ENCODE data around the gene PBX2.

- TF ChIP-seq, protein P1, sequence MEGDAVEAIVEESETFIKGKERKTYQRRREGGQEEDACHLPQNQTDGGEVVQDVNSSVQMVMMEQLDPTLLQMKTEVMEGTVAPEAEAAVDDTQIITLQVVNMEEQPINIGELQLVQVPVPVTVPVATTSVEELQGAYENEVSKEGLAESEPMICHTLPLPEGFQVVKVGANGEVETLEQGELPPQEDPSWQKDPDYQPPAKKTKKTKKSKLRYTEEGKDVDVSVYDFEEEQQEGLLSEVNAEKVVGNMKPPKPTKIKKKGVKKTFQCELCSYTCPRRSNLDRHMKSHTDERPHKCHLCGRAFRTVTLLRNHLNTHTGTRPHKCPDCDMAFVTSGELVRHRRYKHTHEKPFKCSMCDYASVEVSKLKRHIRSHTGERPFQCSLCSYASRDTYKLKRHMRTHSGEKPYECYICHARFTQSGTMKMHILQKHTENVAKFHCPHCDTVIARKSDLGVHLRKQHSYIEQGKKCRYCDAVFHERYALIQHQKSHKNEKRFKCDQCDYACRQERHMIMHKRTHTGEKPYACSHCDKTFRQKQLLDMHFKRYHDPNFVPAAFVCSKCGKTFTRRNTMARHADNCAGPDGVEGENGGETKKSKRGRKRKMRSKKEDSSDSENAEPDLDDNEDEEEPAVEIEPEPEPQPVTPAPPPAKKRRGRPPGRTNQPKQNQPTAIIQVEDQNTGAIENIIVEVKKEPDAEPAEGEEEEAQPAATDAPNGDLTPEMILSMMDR (IDR thresholded peaks at IDR 0.05; ENCODE audit: borderline replicate concordance, extremely low read depth, low read length, poor library complexity, severe bottlenecking): no peak
- TF ChIP-seq EZH2 (IDR thresholded peaks at IDR 0.05; ENCODE audit: borderline replicate concordance, low read depth, low read length, severe bottlenecking): no peak
Measured at GRCh38 chr6:32175711-32176475, 14.1 kb downstream of the PBX2 start, which contains the start of gene AGPAT1.

Measured in DND-41 (cell line).